ENCODE results near the gene CPB1.
"Not testable (repeated sequence)": the region's sequence is repeated elsewhere in the genome, so short reads cannot be mapped to it uniquely, and the experiment has no call there.

The CPB1 gene

DNA sequence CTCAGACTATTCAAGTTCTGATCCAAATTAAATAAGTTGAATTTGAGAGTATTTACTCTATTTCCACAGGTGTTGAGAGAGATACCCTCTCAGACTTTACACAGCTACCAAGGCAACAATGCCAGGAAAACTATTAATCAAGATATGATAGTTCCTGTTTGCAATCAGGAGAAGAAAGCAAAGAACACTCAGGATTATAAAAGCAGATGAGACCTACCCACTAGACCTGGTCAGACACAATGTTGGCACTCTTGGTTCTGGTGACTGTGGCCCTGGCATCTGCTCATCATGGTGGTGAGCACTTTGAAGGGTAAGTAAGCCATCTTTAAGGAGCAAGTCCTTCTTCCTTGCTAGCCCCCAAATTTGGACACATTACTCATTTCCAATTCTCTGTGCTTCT lies at the start of gene CPB1:
Gene CPB1, plus strand, starts transcription at position 227 of the 400 bp plus-strand sequence. Its CDS starts 13 bp downstream, at position 240.
- DNase-seq (ENCODE audit: low read depth): no peak

DNA sequence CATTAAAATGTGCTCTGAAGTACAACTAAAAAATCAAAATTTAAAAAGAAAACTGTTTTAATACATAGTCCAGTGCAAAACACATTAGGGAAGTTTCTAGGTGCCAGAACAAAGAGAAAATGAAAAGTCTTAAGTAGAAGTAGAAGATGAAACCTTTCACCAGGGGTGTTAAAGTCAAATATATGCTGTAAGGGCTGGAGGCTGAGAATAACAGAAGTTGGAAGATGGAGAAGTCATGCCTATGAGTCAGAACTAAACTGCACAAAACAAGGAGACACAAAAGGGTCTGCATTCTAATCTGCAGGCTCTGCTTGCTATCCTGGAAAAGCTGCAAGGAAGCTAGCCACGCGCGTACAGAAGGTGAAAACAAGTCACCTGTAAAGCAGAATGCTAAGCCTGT lies 48.7 kb upstream of the CPB1 start:
- DNase-seq (ENCODE audit: low read depth): no peak

DNA sequence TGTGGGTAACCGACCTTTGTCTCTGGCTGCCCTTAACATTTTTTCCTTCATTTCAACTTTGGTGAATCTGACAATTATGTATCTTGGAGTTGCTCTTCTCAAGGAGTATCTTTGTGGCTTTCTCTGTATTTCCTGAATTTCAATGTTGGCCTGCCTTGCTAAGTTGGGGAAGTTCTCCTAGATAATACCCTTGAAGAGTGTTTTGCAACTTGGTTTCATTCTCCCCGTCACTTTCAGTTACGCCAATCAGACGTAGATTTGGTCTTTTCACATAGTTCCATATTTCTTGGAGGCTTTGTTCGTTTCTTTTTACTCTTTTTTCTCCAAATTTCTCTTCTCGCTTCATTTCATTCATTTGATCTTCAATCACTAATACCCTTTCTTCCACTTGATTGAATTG lies 42.6 kb upstream of the CPB1 start:
- DNase-seq (ENCODE audit: low read depth): not testable (repeated sequence)

DNA sequence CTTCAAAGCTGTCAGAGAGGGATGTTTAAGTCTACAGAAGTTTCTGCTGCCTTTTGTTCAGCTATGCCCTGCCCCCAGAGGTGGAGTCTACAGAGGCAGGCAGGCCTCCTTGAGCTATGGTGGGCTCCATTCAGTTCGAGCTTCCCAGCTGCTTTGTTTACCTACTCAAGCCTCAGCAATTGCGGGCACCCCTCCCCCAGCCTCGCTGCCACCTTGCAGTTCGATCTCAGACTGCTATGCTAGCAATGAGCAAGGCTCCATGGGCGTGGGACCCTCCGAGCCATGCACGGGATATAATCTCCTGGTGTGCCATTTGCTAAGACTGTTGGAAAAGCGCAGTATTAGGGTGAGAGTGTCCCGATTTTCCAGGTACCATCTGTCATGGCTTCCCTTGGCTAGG lies 41.5 kb upstream of the CPB1 start:
- not testable (repeated sequence) for DNase-seq (ENCODE audit: low read depth)

DNA sequence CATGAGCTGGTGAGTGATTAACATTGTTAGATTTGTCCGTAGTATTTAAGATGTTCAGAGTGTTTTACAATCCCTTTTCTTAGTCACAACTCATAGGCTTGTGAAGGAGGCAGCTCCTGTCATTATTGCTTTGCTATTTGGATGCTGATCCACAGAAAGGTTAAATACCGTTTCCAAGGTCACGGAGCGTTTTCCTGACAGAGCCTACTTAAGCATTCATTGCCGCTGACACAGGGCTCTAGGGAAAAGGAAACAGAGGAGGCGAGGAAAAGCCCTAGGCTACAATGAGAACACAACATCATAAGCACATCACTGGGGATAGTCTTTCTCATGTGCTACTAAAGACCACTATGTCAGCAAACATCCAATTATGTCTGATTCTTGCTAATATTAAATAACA lies 38.5 kb upstream of the CPB1 start:
- no peak for DNase-seq (ENCODE audit: low read depth)

DNA sequence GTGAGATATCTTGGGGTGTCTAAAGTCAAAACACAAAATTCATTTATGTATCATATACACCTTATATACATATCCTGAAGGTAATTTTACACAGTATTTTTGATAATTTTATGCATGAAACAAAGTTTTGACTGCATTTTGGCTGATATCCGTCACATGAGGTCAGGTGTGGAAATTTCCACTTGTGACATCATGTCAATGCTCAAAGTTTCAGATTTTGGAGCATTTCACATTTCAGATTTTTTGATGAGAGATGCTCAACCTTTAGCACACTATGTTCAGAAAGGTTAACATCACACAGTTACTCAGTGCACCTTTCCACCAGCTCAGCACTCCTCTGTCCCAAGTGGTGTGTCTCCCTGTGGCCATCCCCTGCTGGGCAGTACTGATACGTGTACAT lies 37.7 kb upstream of the CPB1 start:
- no peak for DNase-seq (ENCODE audit: low read depth)

DNA sequence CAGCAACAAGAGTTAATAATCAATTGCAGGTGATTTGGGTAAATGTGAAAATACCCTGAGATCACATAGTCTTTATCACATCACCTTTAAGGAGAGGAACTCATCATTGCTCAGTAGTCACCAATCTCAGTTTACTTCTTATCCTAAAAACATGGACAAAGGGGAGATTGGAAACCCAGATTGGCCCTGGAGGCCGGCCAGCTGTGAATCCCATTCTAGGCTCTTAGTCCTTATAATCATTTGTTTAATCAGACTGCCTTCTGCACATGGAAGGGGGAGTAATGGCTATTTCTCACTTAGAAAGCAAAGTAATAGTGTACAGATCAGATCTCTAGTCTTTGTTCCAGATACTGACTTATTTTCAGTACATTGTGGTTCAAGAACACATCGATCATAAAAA lies 37.2 kb upstream of the CPB1 start:
- DNase-seq (ENCODE audit: low read depth): no peak

DNA sequence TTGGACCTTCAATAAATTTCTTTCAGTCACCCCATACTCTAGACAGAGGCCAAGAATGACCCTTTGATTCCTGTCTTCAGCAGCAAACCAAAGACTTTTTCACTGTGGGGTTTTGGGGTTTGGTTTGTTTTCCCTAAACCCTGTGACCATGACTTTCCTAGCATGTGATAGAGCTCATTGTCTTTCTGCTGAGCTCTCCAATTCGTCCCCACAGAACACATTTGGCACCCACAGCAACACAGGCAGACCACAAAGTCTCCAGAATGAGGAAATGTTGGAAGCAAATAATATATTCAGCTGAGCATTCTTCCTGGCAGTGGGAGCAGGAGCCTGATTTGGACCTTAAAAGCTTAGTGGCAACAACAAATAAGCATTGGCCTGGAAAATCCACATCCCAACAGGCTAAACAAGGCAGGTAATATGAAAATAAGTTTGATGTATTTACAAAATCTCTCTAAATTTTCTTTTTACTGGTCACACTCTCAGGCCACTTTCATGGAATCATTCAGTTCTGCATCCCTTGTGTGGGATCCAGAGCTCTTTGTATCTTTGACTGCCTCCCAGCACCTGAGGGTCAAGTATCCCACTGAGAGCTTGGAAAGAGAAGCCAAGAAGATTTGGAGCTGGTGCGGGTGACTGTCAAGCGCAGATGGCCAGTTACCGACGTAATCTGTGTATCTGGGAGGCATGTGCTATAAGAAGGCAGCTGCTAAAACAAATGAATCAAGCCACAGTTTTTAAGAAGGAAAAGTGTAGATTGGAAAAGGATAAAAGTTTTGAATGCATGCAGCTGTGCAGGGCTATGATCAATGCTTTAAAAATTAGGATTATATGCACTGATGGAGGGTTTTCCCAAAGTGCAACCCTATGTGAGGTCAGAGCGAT lies 36.5 kb upstream of the CPB1 start:
- DNase-seq (ENCODE audit: low read depth): no peak

DNA sequence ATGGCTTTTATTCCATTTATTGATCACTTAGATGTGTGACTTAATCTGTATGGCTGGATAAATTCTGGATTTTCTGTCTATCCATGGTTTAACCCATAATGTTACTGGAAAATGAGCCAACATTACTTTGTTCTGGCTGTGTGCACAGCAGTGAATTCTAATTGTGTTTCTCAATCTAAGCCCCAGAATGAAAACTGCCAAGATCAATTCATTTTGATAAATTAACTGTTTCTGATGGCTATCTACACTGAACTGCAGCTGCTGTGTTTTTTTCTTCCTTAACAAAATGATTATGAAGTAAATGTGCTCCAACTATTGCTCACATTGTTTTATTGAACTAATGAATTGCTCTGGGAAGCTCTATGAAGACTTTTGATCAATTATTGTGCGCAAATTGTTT lies 35.7 kb upstream of the CPB1 start:
- no peak for DNase-seq (ENCODE audit: low read depth)

DNA sequence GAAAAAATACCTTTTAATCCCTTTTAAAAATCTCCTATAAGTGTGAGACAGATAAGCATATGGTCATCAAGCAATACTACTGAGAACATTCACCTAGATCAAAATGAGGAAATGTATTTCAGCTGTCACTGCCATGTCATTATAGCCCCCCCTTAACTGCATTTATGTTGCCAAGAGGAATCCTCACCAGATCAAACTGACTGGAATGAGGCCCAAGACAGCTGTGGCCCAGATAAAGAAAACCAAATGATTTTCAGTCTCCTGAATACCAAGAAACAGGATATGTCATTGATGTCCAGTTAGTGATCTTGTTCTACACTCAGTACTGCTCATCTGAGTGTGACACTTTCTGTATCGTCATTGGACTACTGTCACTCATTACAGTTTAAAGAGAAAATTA lies 35.1 kb upstream of the CPB1 start:
- no peak for DNase-seq (ENCODE audit: low read depth)

DNA sequence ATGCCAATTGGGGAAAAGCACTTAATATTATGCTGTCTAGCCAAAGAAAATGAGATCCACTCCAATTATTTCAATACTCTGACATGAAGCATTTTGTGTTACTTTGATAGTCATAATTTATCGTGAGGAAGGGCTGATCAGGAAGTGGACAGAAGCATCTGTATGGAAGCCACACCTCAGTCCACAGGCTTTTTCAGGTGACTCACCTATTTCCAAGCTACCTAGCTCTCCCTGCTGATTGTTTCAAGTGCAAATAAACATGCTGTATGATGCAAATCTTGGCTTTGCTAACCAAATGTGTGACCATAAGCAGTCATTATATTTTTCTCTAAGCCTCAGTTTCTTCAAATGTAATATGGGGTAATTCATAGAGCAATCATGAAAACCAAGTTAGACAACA lies 30.8 kb upstream of the CPB1 start:
- no peak for DNase-seq (ENCODE audit: low read depth)

DNA sequence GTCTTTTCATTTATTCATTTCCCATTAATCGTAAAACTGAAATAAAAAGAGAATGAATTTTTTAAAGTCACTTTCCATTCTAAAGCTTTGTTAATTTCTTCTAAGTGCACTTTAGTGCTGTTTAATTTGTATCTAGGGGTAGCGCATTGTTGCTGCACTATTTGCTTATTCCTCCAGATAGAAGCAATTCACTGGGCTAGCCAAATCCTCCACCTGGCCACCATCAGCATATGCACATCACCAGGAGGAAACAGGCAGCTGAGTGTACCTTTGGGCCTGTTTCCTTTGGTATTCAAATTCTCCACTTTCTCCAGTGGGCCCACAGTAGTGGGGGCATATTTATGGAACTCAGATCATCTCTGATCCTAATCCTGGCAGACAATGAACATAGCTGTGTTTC lies 29.8 kb upstream of the CPB1 start:
- DNase-seq (ENCODE audit: low read depth): no peak

DNA sequence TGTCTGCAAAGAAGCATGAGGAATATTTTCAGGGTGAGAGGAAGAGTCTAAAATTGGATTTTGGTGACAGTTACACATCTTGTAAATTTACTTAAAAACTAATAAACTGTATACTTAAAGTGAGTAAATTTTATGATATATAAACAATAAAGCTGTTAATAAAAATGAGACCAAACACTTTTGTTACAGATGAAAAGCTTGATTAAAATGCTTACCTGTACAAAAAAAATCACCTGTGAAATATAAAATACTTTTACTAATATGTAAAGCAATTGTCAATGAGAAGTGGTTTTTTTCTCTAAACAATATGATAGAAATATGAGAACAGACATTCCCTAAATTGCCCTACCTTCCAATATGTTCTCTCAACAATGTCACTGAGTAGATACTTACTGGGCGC lies 27.2 kb upstream of the CPB1 start:
- no peak for DNase-seq (ENCODE audit: low read depth)

DNA sequence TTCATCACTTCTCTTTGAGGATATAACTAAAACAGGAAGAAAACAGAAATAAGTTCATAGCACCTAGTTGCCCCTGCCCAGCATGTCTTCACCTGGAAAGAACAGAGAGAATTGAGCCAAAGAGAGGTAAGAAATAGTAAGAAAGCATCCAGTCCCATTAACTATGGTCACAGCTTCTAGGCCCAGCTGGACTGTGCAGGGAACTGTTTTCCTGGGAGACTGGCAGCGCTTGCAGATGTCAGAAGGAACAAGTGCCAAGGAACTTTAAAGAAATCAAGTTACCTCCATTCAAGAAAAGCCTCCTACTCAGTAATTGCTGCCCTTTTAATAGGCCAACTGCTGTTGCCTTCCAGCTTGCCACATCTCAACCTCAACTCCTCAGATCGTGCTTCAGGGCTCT lies 17.8 kb upstream of the CPB1 start:
- DNase-seq (ENCODE audit: low read depth): no peak

DNA sequence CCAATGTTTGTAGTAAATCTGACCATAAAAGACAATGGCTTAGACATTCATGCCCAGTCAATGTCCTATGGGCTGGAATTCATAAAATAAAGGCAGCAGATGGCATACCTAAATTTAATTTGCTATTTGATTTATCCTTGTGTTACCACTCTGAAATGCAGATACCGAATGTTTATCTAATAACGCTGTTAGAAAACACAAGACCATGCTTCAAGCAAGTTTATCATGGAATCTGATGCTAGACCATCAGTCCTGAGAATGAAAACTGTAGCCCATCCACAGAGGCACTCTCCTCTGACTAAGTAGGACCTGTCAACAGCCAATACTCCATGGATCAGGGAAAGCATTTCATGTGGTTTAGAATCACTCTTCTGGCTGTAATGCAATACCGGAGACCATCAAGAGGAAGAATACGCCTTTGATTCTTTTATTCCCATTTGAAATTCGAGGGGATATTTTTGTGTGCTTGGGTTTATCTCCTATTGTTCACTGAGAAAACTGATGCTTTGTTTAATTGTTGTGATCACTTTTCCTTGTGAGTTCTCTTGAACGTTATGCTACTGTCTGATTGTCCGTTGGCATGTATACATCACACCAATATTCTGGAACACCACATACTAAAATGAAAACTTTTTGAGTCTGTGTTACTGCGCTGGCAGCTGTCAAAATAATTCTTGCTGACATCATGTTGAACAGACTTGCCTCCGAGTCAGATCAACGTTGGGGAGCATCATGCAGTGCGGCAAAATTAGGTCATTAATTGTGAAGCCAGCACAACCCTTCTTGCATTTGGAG lies 12.1 kb upstream of the CPB1 start:
- no peak for DNase-seq (ENCODE audit: low read depth)

DNA sequence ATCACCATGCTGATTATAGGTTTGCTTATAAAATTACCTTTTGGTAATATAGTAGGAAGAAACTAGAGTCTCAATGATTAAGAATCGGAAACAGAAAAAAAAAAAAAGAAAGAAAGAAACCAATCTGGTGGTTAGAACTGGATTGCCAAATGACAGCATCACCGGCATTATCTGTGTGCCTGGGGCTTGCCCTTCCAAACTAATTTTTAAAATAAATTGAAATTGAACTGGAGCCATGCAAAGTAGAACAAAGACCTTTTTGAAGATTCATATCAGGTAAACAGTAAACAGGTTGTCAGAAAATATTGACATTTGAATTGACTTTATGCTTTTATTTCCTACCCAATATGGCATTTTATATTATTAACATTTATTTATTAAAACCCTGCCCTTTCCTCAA lies 11.2 kb upstream of the CPB1 start:
- DNase-seq (ENCODE audit: low read depth): no peak

DNA sequence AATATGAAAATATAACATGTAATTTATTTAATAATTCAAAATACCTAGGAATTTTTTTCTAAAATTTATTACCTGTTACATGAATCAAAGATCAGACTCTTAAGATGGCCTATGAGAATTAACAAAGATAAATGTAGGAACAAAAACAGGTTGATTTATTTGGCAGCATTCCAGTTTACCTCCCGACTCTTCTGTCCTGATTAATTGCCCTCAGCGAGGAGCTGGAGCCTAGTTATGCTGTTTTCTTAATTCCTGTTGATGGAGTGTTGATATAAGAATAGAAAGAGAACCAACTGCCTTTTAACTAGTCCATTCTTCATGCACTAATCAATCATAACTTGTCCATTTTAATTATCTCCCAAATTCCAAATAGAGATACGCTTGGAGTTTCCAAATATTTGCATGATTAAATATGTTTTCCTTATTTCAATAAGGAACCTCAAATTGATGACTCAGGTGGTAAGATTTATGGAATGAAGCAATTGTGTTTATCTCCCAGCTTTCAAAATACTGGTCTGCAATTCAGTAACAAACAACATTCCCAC lies 10.6 kb upstream of the CPB1 start:
- no peak for DNase-seq (ENCODE audit: low read depth)

DNA sequence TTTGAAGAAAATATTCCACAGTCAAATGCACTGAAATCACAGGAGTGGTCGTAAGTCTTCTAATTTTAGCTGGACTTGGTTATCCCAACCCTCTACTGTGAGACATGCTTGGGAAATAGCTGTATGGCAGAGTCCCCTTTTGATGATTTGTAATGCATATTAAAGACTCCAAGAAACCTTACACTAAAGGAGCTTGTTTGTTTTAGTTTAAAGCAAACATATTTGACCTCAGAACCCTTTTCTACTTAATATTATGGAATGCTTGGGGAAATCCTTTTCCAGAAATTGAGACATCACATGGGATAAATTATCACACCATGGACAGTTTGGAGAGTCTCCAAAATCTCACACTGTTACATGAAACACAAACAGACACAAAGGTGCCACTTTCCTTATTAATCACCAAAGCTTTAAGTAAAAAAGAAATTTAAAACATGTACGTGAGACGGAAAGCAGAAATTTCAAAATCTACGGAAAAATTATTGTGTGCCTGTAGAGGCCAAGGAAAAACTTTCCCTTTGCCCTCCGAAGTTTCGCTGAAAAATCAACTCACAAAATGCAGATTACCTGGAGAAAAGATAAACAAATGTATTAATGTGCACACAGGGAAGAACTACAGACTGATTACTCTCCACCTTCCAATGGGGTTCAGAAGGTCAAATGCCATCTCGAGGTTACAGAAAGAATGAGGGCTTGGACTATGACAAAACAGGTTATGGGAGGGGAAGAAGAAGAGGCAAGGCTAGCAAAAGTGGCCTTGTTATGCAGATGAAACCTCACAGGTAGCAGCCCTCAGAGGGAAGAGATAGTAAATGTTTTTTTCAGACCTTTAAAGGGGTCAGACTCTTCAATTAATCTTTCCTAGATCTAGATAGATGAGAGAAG lies 7.0 kb upstream of the CPB1 start:
- DNase-seq (ENCODE audit: low read depth): no peak

DNA sequence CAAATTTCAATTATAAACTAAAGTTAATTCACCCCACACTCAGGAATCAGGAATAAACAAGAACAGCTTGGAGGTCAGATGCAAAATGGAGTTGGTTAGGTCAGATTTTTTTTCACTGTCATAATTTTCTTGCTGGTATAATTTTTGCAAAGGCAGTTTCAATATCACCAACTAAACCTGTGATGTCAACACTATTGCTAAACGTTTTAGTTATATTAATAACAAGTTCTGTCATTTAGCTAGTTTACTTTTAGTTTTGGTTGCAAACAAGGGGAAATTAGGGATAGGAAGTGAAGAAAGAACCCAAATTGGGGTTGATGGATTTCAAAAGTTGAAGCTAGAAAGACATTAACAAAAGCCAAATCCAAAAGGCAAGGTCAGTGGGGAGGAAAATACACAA lies 4.6 kb upstream of the CPB1 start:
- DNase-seq (ENCODE audit: low read depth): no peak

DNA sequence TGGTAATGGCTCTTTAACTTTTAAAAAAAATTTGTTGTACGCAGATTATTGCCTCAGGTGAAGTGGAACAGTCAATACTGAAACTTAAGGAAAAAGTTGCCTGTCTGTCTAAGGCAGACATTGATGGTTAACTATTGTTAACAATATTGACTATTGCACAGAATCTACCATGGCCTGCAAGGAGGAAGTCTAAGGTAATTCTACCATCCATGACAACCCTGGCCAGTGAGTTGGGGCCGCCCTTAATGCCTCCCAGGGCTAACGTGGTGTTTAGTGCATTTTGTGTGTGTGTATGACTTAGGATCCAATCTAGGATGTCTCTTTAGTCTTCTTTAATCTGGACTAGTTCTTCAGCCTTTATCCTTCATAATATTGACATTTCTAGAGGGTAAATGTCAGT lies 2.1 kb upstream of the CPB1 start:
- DNase-seq (ENCODE audit: low read depth): no peak

DNA sequence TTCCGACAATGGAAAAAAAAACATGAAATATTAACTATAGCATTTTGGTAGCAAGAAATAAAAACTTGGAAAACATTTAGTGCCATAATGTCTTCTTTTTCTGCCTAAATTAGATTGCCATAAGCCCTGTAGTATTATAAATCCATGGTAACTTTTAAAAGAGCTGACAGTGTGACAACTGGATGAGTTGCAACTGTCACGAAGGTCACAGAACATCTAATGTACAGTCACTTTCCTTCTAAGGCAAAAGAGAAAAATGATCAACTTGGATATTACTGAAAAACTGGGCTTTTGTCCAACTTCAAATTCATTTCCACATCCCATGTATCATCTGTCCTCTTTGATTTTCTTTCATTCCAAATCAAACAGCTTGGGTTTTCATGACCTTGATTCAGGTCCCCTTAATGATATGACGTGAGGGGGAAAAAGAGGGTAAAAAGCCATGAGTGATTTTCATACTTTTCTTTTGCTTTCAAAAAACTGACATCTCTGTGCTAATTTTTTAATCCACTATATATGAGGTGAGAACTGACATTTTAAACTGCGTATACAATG lies 602 bp downstream of the CPB1 start:
- DNase-seq (ENCODE audit: low read depth): no peak

DNA sequence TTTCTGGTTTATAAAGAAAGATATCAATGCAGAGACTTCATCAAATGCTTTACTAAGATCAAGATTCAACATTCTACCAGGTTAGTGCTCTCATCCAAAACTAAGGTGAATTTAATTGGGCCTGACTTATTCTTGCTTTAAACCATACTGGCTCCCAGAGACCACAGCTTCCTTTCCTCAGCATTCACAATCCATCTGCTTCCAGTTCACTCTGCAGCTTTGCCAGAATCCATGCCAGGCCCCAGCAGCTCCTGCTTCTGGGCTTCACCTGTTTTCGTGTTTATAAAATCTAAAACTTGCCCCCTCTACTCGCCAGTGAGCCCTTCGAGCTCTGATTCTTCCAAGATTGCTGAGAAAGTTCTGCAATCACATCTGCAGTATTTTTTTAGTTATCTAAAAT lies 2.3 kb downstream of the CPB1 start:
- no peak for DNase-seq (ENCODE audit: low read depth)
